NK-92 (cell line): ENCODE measurements around the gene HNRNPAB.

ENCODE experiments used
- DNase-seq: peaks from one replicate; lab custom pipeline; 2025; ENCODE audit not compliant: unreplicated experiment; lab: John Stamatoyannopoulos, UW

Gene HNRNPAB

GRCh38 chr5:178204182-178204934 is at the start of gene HNRNPAB:
Gene HNRNPAB (plus strand): TSS chr5:178204533. CDS start chr5:178204838, 305 bp downstream.
- peak; percentile 60 for DNase-seq

GRCh38 chr5:178155065-178155464 is 49.3 kb upstream of the HNRNPAB start:
- DNase-seq = no peak

- no peak for DNase-seq
These were observed 44.2 kb upstream of the HNRNPAB start for GRCh38 chr5:178160176-178160575.

- DNase-seq = no peak
These were observed 41.9 kb upstream of the HNRNPAB start for GRCh38 chr5:178162481-178162880.

GRCh38 chr5:178163772-178164735 is 40.3 kb upstream of the HNRNPAB start:
- peak; percentile 56 for DNase-seq

GRCh38 chr5:178165581-178165980 is 38.8 kb upstream of the HNRNPAB start:
- DNase-seq = no peak

- no peak for DNase-seq
These were observed 33.9 kb upstream of the HNRNPAB start for GRCh38 chr5:178170455-178170854.

- no peak for DNase-seq
These were observed 29.9 kb upstream of the HNRNPAB start for GRCh38 chr5:178174456-178174855.

- DNase-seq = no peak
These were observed 27.5 kb upstream of the HNRNPAB start for GRCh38 chr5:178176791-178177190.

GRCh38 chr5:178177569-178177968 is 26.8 kb upstream of the HNRNPAB start:
- DNase-seq = no peak

GRCh38 chr5:178180141-178180863 is 24.0 kb upstream of the HNRNPAB start:
- DNase-seq = no peak

GRCh38 chr5:178182158-178182876 is 22.0 kb upstream of the HNRNPAB start:
- DNase-seq = no peak

GRCh38 chr5:178186427-178186826 is 17.9 kb upstream of the HNRNPAB start:
- DNase-seq = no peak

GRCh38 chr5:178187014-178187413 is 17.3 kb upstream of the HNRNPAB start, which contains the start of gene GMCL2:
Gene GMCL2 (minus strand): TSS chr5:178187371. CDS start chr5:178187299, 72 bp downstream.
- DNase-seq = no peak

- no peak for DNase-seq
These were observed 14.9 kb upstream of the HNRNPAB start for GRCh38 chr5:178189433-178189832.

- no peak for DNase-seq
These were observed 12.7 kb upstream of the HNRNPAB start for GRCh38 chr5:178191661-178192060.

GRCh38 chr5:178192244-178192643 is 12.1 kb upstream of the HNRNPAB start:
- DNase-seq = no peak

GRCh38 chr5:178192787-178193186 is 11.5 kb upstream of the HNRNPAB start:
- no peak for DNase-seq

GRCh38 chr5:178193251-178193809 is 11.0 kb upstream of the HNRNPAB start:
- DNase-seq = no peak

GRCh38 chr5:178194026-178194425 is 10.3 kb upstream of the HNRNPAB start:
- DNase-seq = no peak
